Measurements from ENCODE around the gene ARL10. TPM values are rescaled to one million over a fixed set of nuclear protein-coding genes. Genes with fewer than 3 reads are reported as not detected.

The ARL10 gene
- total RNA-seq, 1 donor from 2014 or later: 9.1 TPM

- Histone ChIP-seq H3K4me1 (peaks cover 11% of the 10 kb centered on the region), H3K79me2 (ENCODE audit: low read depth) (peaks cover 45% of the 10 kb centered on the region), H3K36me3 (no peaks in the 10 kb centered on the region), H2AFZ (replicated peaks) (peak overlapping the region; percentile 84), H4K20me1 (ENCODE audit: low read depth) (peaks cover 8% of the 10 kb centered on the region), H3K4me3 (peak overlapping the region; percentile 87), H3K27me3 (no peaks in the 10 kb centered on the region), H3F3A (ENCODE audit: low read depth) (peaks cover 7% of the 10 kb centered on the region), H3K9me3 (ENCODE audit: low read depth) (no peaks in the 10 kb centered on the region), H3K27ac (peak overlapping the region; percentile 78), H3K9ac (peak overlapping the region; percentile 51), H3K4me2 (peak overlapping the region; percentile 78)
- Mint-ChIP-seq H3K36me3 (peaks cover 3% of the 10 kb centered on the region), H3K4me3 (peak overlapping the region; percentile 98), H3K27me3 (ENCODE audit: insufficient read depth, low read depth) (peaks cover 12% of the 10 kb centered on the region), H3K27ac (peak overlapping the region; percentile 99), H3K4me1 (peaks cover 20% of the 10 kb centered on the region), H3K9me3 (no peaks in the 10 kb centered on the region)
- DNase-seq (ENCODE audit: low spot score): no peak
- TF ChIP-seq EZH2 (IDR thresholded peaks at IDR 0.05) (no peak), EZH2phosphoT487 (IDR thresholded peaks at IDR 0.05) (no peak), CTCF (IDR thresholded peaks at IDR 0.05) (no peak)
Measured at GRCh38 chr5:176389135-176390123, 24.1 kb downstream of the ARL10 start.

DNA sequence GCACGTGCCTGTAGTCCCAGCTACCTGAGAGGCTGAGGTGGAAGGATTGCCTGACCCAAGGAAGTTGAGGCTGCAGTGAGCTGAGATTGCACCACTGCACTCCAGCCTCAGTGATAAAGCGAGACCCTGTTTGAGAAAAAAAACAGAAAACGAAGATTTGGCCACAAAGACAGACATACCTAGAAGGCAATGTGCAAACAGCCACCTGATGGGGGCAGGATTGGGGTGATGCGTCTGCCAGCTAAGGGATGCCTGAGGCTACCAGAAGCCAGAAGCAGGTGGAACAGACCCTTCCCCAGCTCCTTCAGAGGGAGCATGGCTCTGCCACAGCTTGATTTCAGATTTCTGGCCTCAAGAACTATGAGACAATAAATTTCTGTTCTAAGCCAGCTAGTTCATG, 26.2 kb downstream of the ARL10 start:
- Histone ChIP-seq H3K4me2 (no peak overlapping the region), H4K20me1 (ENCODE audit: low read depth) (peaks cover 8% of the 10 kb centered on the region), H3K79me2 (ENCODE audit: low read depth) (peaks cover 34% of the 10 kb centered on the region), H3K27ac (no peak overlapping the region), H3K4me3 (no peak overlapping the region), H3K36me3 (no peaks in the 10 kb centered on the region), H3K27me3 (no peaks in the 10 kb centered on the region), H3F3A (ENCODE audit: low read depth) (peaks cover 7% of the 10 kb centered on the region), H2AFZ (replicated peaks) (no peak overlapping the region), H3K9ac (no peak overlapping the region), H3K4me1 (peaks cover 11% of the 10 kb centered on the region), H3K9me3 (ENCODE audit: low read depth) (no peaks in the 10 kb centered on the region)
- Mint-ChIP-seq H3K27ac (no peak overlapping the region), H3K4me3 (no peak overlapping the region), H3K36me3 (peaks cover 3% of the 10 kb centered on the region), H3K27me3 (ENCODE audit: insufficient read depth, low read depth) (peaks cover 14% of the 10 kb centered on the region), H3K4me1 (peaks cover 17% of the 10 kb centered on the region), H3K9me3 (no peaks in the 10 kb centered on the region)
- DNase-seq (ENCODE audit: low spot score): no peak
- TF ChIP-seq CTCF (IDR thresholded peaks at IDR 0.05) (no peak), EZH2phosphoT487 (IDR thresholded peaks at IDR 0.05) (no peak), EZH2 (IDR thresholded peaks at IDR 0.05) (no peak)

DNA sequence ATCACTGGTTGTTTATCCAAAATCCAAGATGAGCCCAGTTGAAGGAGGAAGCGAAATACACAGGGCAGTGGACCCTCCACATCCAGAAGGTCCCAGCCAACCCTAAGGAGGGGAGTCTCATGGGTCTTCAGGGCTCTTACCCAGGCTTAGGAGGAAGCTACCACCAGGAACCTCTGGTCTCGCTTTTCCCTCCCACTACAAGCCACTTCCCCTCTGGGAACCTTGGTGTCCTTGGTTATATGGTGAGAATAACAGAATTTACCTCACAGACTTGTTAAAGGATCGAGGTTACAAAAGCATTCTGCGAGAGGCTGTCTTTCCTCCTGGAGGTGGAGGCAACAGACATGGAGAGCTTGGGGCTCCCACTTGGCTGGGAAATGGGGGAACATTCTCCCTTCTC, 26.7 kb downstream of the ARL10 start:
- Histone ChIP-seq H3F3A (ENCODE audit: low read depth) (peaks cover 7% of the 10 kb centered on the region), H3K4me2 (no peak overlapping the region), H4K20me1 (ENCODE audit: low read depth) (peaks cover 8% of the 10 kb centered on the region), H3K4me1 (peaks cover 11% of the 10 kb centered on the region), H3K36me3 (no peaks in the 10 kb centered on the region), H3K27ac (no peak overlapping the region), H3K4me3 (no peak overlapping the region), H3K79me2 (ENCODE audit: low read depth) (peaks cover 29% of the 10 kb centered on the region), H3K9me3 (ENCODE audit: low read depth) (no peaks in the 10 kb centered on the region), H3K27me3 (no peaks in the 10 kb centered on the region), H2AFZ (replicated peaks) (no peak overlapping the region), H3K9ac (no peak overlapping the region)
- H3K36me3 Mint-ChIP-seq: peaks cover 3% of the 10 kb centered on the region
- TF ChIP-seq CTCF (IDR thresholded peaks at IDR 0.05): no peak
- no peak for TF ChIP-seq EZH2 (IDR thresholded peaks at IDR 0.05)
- no peak for TF ChIP-seq EZH2phosphoT487 (IDR thresholded peaks at IDR 0.05)
- no peaks in the 10 kb centered on the region for H3K9me3 Mint-ChIP-seq
- peaks cover 14% of the 10 kb centered on the region for H3K4me1 Mint-ChIP-seq
- DNase-seq (ENCODE audit: low spot score): no peak
- H3K27ac Mint-ChIP-seq: no peak overlapping the region
- peaks cover 14% of the 10 kb centered on the region for H3K27me3 Mint-ChIP-seq (ENCODE audit: insufficient read depth, low read depth)
- no peak overlapping the region for H3K4me3 Mint-ChIP-seq

Measured in neural progenitor cell (in vitro differentiated cells).